Inflammatory macrophage (primary cell): ENCODE measurements around the gene STX5.
"Not testable (repeated sequence)": the region's sequence is repeated elsewhere in the genome, so short reads cannot be mapped to it uniquely, and the experiment has no call there.

Experiments used
- DNase-seq, 2 donors: peaks; one replicate each; pipeline ENCODE4 v3.0.0-alpha.2; 2020 to 2022
- total RNA-seq, 18 experiments: gene quantifications; one replicate each; lab custom pipeline; 2026; ENCODE audit warnings: mixed read lengths in 6 of 18, inconsistent platforms in 2 of 18; lab: John Stamatoyannopoulos, UW

The STX5 gene
- 24.4 to 53.5 (median 32.4) reads per million in 18 experiments for total RNA-seq

GRCh38 chr11:62831520-62832335 lies at the start of gene STX5:
STX5 (minus strand) TSS chr11:62832051; CDS start chr11:62831243, 808 bp downstream.
- DNase-seq, result peak; percentile 99

DNA sequence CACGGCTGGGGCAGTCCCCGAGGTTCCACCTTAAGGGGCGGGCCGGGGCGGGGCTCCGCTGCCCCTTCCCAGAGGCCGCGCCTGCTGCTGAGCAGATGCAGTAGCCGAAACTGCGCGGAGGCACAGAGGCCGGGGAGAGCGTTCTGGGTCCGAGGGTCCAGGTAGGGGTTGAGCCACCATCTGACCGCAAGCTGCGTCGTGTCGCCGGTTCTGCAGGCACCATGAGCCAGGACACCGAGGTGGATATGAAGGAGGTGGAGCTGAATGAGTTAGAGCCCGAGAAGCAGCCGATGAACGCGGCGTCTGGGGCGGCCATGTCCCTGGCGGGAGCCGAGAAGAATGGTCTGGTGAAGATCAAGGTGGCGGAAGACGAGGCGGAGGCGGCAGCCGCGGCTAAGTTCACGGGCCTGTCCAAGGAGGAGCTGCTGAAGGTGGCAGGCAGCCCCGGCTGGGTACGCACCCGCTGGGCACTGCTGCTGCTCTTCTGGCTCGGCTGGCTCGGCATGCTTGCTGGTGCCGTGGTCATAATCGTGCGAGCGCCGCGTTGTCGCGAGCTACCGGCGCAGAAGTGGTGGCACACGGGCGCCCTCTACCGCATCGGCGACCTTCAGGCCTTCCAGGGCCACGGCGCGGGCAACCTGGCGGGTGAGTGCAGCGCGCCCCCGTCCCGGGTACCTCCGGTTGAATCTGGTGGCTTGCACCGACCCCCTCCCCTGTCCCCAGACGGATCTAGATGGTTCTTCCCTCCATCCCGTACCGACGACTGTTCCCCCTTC lies 49.1 kb upstream of the STX5 start, which contains the start of gene SLC3A2:
Gene SLC3A2, plus strand, starts transcription at position 94 of the 776 bp plus-strand sequence. Its CDS starts 128 bp downstream, at position 222.
- peak; percentile 83 to 94 for DNase-seq

DNA sequence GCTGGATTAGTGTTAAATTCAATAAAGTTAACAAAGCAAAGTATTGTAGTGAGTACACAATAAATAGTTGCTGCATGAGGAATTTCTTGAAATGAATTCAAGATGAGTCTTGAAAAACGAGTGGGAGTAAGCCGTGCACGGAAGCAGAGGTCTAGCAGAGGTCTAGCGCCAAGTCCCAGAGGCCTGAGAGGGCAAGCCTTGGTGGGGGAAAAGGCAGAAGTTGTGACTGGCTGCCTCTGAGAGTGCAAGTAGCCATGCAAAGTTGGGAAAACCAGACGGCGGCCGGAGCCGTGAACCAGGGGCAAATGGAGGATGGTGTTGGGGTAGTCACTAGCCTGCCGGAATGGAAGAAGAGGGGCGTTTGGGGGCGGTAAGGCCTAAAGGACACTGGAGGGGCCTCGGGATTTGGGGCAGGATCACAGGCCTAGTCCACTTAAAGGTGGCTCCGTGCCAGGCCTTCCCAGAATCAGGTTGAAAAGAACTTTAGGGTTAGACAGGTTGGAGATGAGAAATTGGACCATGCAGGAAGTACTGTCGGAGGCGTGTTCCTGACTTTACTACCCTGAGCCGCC lies 48.5 kb upstream of the STX5 start:
- peak; percentile 80 to 88 for DNase-seq

DNA sequence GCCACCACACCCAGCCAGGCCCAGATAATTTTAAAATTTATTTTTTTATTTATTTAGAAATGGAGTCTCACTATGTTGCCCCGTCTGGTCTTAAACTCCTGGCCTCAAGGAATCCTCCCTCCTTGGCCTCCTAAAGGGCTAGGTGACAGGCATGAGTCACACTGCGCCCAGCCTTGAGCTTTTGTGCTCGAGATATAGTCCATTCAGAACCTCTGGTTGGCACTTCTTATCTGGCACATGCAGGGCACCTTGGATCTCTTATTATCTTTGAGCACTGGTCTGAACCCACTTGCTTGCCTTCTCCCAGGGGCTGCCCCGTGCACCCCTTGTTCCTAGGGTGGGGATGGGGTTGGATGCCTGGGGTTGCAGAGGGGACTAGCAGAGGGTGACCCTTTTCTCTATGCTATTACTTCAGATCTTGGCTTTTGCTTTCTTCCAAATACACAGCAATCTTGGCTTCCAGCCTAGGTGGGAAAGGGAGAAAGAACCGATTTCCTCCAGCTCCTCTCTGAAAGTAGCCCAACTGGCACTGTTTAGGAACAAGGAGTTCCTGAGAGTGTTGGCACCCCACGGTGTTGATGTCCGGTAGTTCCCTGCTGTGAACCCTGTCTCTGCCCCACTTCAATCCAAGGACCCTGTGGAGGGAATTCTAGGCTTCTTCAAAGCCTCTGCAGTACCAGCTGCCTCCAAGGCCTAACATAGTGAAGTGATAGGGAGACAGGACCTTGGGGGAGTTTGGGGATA lies 47.6 kb upstream of the STX5 start:
- DNase-seq, result no peak

DNA sequence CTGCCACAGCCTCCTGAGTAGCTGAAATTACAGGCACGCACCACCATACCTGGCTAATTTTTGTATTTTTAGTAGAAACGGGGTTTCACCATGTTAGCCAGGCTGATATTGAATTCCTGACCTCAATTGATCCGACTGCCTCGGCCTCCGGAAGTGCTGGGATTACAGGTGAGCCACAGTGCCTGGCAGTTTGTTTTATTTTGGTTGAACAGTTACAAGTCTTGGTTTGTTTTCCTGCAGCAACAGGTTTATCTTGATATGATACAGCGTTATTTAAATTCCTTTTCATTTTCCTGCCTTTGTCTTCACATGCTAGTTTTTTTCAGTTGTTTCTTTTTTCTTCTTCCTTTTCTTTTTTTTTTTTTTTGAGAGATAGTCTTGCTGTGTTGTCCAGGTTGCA lies 44.9 kb upstream of the STX5 start:
- no peak for DNase-seq

- DNase-seq, result no peak
Measured at GRCh38 chr11:62875698-62876478, 44.0 kb upstream of the STX5 start.

DNA sequence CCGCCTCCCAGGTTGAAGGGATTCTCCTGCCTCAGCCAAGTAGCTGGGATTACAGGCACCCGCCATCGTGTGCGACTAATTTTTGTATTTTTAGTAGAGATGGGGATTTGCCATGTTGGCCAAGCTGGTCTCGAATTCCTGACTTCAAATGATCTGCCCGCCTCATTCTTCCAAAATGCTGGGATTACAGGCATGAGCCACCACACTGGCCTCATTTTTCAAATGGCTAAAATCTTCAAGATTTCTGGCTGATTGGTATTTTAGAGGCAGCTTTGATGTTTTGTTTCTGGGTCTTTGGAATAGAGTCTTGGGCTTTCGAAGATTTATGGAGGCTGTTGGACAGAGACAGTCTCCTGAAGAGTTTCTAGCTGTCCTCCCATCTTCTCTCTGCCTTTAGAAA lies 43.0 kb upstream of the STX5 start:
- no peak for DNase-seq

- no peak for DNase-seq
Measured at GRCh38 chr11:62865635-62866034, 33.8 kb upstream of the STX5 start.

- no peak for DNase-seq
Measured at GRCh38 chr11:62863687-62864335, 32.0 kb upstream of the STX5 start.

DNA sequence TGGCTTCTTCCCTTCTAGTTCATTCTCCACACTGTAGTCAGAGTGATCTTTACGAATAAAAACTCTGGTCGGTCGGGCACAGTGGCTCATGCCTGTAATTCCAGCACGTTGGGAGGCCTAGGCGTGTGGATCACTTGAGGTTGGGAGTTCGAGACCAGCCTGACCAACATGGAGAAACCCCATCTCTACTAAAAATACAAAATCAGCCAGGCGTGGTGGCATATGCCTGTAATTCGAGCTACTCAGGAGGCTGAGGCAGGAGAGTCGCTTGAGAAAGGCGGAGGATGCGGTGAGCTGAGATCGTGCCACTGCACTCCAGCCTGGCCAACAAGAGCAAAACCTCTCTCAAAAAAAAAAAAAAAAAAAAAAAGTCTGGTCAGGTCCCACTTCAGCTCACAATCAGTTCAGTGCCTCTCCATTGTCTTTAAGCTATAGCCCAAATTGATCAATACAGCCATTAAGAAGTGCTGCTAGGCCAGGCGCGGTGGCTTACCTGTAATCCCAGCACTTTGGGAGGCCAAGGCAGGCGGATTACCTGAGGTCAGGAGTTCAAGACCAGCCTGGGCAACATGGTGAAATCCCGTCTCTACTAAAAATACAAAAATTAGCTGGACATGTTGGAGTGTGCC lies 29.8 kb upstream of the STX5 start:
- DNase-seq, result not testable (repeated sequence)

DNA sequence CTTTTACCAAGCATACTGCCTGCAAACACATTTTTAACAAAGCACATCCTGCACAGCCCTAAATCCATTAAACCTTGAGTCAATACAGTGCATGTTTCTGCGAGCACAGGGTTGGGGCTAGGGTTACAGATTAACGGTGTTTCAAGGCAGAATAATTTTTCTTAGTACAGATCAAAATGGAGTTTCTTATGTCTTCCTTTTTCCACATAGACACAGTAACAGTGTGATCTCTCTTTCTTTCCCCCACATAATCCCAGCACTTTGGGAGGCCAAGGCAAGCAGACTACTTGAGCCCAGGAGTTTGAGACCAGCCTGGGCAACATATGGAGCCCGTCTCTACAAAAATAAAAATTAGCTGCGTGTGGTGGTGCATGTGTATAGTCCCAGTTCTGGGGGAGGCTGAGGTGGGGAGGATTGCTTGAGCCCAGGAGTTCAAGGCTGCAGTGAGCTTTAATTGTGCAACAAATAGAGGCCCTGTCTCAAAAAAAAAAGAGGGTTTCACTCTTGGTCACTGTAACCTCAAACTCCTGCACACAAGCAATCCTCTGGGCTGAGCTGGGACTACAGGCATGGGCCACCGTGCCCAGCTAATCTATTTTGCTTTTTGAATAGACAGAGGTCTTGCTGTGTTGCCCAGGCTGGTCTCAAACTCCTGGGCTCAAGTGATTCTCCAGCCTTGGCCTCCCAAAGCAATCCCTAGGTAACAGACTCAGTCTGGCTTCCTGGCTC lies 29.1 kb upstream of the STX5 start:
- no peak for DNase-seq

GRCh38 chr11:62859281-62859703 lies 27.4 kb upstream of the STX5 start:
- DNase-seq, result not testable (repeated sequence)

DNA sequence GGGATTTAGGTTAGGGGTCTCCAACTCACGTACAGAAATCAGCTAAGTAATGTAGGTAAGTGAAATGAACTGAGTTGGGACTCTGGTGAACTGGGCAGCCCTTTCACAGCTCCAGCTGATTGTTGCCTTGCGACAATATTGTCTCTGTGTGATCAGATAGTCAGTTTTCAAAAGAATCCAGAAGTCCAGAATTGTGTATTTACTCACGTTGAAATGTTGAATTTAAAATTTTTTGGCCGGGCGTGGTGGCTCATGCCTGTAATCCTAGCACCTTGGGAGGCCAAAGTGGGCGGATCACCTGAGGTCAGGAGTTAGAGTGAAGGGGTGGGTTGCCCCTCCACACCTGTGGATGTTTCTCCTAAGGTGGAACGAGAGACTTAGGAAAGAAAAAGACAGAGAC lies 26.4 kb upstream of the STX5 start:
- DNase-seq, result no peak

DNA sequence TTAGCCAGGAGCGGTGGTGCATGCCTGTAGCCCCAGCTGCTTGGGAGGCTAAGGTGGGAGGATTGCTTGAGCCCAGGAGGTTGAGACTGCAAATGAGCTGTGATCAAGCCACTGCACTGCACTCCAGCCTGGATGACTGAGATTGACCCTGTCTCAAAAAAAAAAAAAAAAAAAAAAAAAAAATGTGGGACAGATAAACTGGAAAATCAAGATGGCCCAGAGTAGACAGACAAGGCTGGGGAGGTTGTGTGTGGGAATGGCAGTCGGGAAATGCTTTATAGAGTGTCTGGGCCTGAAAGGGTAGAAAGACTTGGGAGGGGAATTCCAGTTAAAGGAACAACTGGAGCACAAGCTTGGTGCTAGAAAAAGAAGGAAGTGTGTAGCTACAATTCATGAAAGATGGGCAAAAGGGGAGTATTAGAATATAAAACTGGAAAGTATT lies 25.7 kb upstream of the STX5 start:
- peak in 1 of 2 donors; percentile 21 for DNase-seq

DNA sequence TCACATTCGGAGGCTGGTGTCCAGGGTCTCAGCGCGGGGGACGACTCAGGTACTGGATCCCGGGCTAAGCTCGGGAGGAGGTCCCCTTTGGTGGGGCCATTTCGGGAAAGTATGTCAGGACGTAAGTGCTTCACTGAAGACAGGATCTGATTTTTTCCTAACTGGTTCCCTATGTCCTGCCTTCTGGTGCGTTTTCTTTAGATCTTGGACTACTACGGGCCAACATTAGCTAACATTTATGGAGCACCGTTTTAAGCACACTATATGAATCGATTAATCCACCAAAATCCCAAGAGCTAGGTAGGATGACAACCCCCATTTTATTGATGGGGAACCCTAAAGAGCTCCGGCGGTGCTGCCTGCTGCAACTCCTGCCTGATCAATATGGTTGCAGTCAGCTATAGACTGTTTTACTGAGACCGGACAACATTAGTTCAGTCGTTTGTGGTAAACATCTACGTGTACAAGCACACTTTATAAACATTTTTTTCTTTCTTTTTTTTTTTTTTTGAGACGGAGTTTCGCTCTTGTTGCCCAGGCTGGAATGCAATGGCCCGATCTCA lies 24.6 kb upstream of the STX5 start:
- DNase-seq, result no peak

- DNase-seq, result peak; percentile 97 to 98
Measured at GRCh38 chr11:62855571-62856332, 23.9 kb upstream of the STX5 start.

DNA sequence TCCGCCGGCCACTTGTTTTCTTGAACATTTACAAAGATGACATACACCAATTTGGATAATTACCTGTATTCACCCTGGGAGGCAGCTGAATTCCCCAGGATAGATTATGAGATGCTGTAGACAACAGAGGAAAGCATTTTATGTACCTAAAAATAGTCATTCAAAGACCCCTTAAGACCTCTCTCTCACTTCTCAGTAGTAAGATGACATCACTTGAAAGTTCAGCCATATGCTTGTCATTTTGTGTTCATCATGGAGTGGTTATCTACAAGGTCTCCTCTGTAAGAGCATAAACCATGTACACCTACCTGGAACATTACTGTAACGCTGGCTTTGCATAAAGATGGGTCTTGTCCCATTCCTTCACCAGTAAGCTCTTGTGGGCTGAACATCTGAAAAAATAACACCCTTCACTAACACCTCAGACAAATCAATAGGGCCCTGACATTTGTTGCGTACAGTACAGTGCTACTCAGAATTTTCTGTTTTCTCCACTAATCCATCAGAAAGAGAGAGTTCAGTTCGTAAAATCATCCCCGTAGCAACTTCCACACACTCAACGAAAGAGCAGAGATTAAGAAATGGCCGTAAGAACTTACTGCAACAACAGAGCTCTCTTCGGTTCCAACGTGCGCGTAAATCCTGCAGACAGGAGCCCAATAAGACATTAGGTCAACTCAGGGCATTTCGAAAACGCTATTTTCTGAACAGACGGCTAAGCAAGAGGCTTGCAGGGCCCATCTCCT lies 23.1 kb upstream of the STX5 start:
- DNase-seq, result peak in 1 of 2 donors; percentile 16
